ENCODE data around the gene KIRREL2. TPM values are rescaled to one million over a fixed set of nuclear protein-coding genes. Genes with fewer than 3 reads are reported as not detected.

The KIRREL2 gene
- under 1 TPM; 0.33 to 0.34 TPM for total RNA-seq

DNA sequence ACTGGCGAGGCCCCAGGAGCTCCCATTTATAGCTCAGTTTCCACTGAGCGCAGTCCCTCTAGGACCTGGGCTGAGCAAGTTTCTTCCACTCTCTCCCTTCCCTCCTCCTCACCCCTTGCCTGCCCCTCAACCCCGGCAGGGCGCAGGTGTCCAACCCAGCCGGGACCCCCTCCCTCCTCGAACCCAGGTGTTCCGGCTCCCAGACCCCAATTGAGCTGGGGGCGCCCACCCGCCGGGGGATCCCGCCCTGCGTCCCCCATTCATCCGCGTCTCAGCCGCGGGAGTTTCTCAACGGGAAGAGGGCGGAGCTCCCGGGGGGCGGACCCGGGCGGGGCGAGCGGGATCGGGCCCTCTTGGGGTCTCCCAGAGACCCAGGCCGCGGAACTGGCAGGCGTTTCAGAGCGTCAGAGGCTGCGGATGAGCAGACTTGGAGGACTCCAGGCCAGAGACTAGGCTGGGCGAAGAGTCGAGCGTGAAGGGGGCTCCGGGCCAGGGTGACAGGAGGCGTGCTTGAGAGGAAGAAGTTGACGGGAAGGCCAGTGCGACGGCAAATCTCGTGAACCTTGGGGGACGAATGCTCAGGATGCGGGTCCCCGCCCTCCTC is at the start of gene KIRREL2:
KIRREL2 (plus strand) TSS at position 366 of the 604 bp plus-strand sequence; CDS start at position 575, 209 bp downstream.

GRCh38 chr19:35812220-35813042 is 44.3 kb upstream of the KIRREL2 start, which contains the start of gene PRODH2:
Gene PRODH2 (minus strand): TSS chr19:35812845. CDS start chr19:35812805, 40 bp downstream.

GRCh38 chr19:35852029-35852780 is 4.5 kb upstream of the KIRREL2 start, which contains the start of gene NPHS1:
Gene NPHS1 (minus strand): TSS chr19:35852504. CDS start chr19:35851837, 667 bp downstream.

DNA sequence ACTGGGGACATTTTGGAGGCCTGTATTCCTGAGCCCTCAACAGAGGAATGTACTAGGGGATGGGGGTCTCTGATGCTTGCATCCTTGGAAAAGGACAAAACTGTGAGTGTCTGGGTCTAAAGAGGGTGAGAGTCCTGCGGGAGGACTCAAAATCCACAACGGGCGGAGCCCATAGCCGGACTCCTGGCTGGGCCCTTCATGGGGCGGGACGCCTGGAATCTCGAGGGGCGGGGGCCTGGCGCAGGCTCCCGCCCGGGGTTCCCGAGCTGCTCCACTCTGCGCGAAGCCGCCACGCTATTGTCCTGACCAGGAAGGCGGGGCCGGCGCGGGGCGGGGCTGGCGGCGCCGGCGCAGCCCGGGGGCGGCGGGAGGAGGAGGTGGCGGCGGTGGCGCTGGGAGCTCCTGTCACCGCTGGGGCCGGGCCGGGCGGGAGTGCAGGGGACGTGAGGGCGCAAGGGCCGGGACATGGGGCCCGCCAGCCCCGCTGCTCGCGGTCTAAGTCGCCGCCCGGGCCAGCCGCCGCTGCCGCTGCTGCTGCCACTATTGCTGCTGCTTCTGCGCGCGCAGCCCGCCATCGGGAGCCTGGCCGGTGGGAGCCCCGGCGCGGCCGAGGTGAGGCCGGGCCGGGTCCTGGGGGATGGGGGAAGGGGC is 11.6 kb downstream of the KIRREL2 start, which contains the start of gene APLP1:
APLP1 (plus strand) TSS at position 403 of the 651 bp plus-strand sequence; CDS start at position 466, 63 bp downstream.

DNA sequence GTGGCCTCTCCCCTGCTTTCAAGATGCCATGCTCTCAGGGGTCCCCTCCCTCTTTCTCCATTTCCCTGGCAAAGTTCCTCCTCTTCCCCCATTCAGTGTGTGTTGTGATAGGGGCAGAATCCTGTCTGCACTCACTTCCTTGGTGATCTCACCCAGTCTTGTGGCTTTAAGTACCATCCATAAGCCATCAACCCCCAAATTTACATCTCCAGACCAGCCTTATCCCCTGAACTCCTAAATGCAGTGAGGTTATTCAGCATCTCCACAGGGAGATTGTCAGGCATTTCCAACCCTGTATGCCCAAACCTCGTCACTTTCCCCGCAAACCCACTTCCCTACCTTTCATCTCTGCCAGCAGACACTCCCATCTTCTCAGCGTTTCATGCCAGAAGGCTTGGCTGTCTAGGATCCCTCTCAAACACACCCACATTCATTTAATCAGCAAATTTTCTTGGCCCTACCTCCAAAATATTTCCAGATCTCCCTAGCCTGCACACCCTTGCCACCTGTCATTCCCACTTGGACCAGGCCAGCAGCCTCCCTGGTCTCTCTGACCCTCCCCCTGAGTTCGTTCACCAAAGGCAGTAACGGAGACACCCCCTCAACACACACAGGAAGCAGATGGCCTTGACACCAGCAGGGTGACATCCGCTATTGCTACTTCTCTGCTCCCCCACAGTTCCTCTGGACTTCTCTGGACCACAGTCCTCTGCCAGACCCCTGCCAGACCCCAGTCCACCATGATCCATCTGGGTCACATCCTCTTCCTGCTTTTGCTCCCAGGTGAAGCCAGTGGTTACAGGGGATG is 45.3 kb downstream of the KIRREL2 start, which contains the start of gene HCST:
HCST (plus strand) TSS at position 676 of the 808 bp plus-strand sequence; CDS start at position 741, 65 bp downstream.

GRCh38 chr19:35908010-35908441 is 51.3 kb downstream of the KIRREL2 start, which contains the start of gene TYROBP:
Gene TYROBP (minus strand): TSS chr19:35908295. CDS start chr19:35908228, 67 bp downstream.

Small RNAs within 50 kb of the gene (small RNA-seq; reads per million reads assigned to genes)
- 0 reads per million in 2 donors for gene RN7SL402P

Other genes with a start within 250 kb of the KIRREL2 start
- 10 to 100 TPM in 1 of 2 donors, 1 to 10 TPM in 1; 6.5 to 11.3 TPM for gene HAUS5, start 244.2 kb upstream of the KIRREL2 start, total RNA-seq
- gene RBM42, start 227.9 kb upstream of the KIRREL2 start, total RNA-seq = 10 to 100 TPM; 58.5 to 63.6 TPM
- under 1 TPM in 1 of 2 donors, not detected in 1; 0.33 TPM for gene ETV2, start 215.2 kb upstream of the KIRREL2 start, total RNA-seq
- 100 to 1,000 TPM; 272 to 275 TPM for gene COX6B1, start 208.6 kb upstream of the KIRREL2 start, total RNA-seq
- not detected for gene UPK1A, start 190.4 kb upstream of the KIRREL2 start, total RNA-seq
- not detected for gene ZBTB32, start 152.4 kb upstream of the KIRREL2 start, total RNA-seq
- 1 to 10 TPM; 7.6 to 8.3 TPM for gene KMT2B, start 138.9 kb upstream of the KIRREL2 start, total RNA-seq
- 1 to 10 TPM in 1 of 2 donors, under 1 TPM in 1; 0.69 to 3.3 TPM for gene IGFLR1, start 114.5 kb upstream of the KIRREL2 start, total RNA-seq
- 1 to 10 TPM; 2.8 to 6.0 TPM for gene U2AF1L4, start 111.5 kb upstream of the KIRREL2 start, total RNA-seq
- gene PSENEN, start 111.3 kb upstream of the KIRREL2 start, total RNA-seq = 10 to 100 TPM; 14.8 to 19.3 TPM
- 10 to 100 TPM; 11.0 to 13.1 TPM for gene LIN37, start 108.3 kb upstream of the KIRREL2 start, total RNA-seq
- gene HSPB6, start 99.9 kb upstream of the KIRREL2 start, total RNA-seq = 1 to 10 TPM in 1 of 2 donors, under 1 TPM in 1; 0.67 to 1.7 TPM
- 1 to 10 TPM; 5.5 to 9.0 TPM for gene PROSER3, start 98.7 kb upstream of the KIRREL2 start, total RNA-seq
- 1 to 10 TPM; 1.3 to 7.9 TPM for gene ARHGAP33, start 81.3 kb upstream of the KIRREL2 start, total RNA-seq
- not detected for gene PRODH2, start 44.1 kb upstream of the KIRREL2 start, total RNA-seq
- not detected for gene NPHS1, start 4.4 kb upstream of the KIRREL2 start, total RNA-seq
- 1 to 10 TPM in 1 of 2 donors, under 1 TPM in 1; under 0.01 to 2.1 TPM for gene APLP1, start 11.7 kb downstream of the KIRREL2 start, total RNA-seq
- 10 to 100 TPM in 1 of 2 donors, 1 to 10 TPM in 1; 3.1 to 20.6 TPM for gene NFKBID, start 43.6 kb downstream of the KIRREL2 start, total RNA-seq
- gene HCST, start 45.6 kb downstream of the KIRREL2 start, total RNA-seq = under 1 TPM in 1 of 2 donors, not detected in 1; 1.00 TPM
- gene TYROBP, start 51.4 kb downstream of the KIRREL2 start, total RNA-seq = not detected
- gene LRFN3, start 79.5 kb downstream of the KIRREL2 start, total RNA-seq = 1 to 10 TPM; 5.2 to 5.7 TPM
- gene SDHAF1, start 138.3 kb downstream of the KIRREL2 start, total RNA-seq = 10 to 100 TPM in 1 of 2 donors, 1 to 10 TPM in 1; 9.6 to 20.6 TPM
- gene SYNE4, start 151.9 kb downstream of the KIRREL2 start, total RNA-seq = under 1 TPM in 1 of 2 donors, not detected in 1; under 0.01 TPM
- 10 to 100 TPM; 28.6 to 29.0 TPM for gene ALKBH6, start 157.3 kb downstream of the KIRREL2 start, total RNA-seq
- gene CLIP3, start 176.0 kb downstream of the KIRREL2 start, total RNA-seq = 1 to 10 TPM; 2.0 to 3.1 TPM
- 1 to 10 TPM; 2.7 to 4.1 TPM for gene THAP8, start 197.4 kb downstream of the KIRREL2 start, total RNA-seq
- gene WDR62, start 198.0 kb downstream of the KIRREL2 start, total RNA-seq = 10 to 100 TPM in 1 of 2 donors, 1 to 10 TPM in 1; 6.2 to 16.3 TPM

Measured in melanocyte of skin (primary cell).